LNCAP (cell line): ENCODE results near the gene EFHB.

ENCODE experiments used
- TF ChIP-seq, protein P1 (sequence below): fragments of 450-650 bp; IDR thresholded peaks from 2 replicates; pipeline ENCODE4 v1.5.1; 2017; ENCODE audit warnings: mild to moderate bottlenecking

The EFHB gene

GRCh38 chr3:19920401-19921080 is 13.5 kb downstream of the EFHB start:
- TF ChIP-seq, protein P1, sequence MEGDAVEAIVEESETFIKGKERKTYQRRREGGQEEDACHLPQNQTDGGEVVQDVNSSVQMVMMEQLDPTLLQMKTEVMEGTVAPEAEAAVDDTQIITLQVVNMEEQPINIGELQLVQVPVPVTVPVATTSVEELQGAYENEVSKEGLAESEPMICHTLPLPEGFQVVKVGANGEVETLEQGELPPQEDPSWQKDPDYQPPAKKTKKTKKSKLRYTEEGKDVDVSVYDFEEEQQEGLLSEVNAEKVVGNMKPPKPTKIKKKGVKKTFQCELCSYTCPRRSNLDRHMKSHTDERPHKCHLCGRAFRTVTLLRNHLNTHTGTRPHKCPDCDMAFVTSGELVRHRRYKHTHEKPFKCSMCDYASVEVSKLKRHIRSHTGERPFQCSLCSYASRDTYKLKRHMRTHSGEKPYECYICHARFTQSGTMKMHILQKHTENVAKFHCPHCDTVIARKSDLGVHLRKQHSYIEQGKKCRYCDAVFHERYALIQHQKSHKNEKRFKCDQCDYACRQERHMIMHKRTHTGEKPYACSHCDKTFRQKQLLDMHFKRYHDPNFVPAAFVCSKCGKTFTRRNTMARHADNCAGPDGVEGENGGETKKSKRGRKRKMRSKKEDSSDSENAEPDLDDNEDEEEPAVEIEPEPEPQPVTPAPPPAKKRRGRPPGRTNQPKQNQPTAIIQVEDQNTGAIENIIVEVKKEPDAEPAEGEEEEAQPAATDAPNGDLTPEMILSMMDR: no peak

GRCh38 chr3:19917167-19917566 is 16.9 kb downstream of the EFHB start:
- TF ChIP-seq, protein P1: no peak

GRCh38 chr3:19911452-19911851 is 22.6 kb downstream of the EFHB start:
- TF ChIP-seq, protein P1: no peak

DNA sequence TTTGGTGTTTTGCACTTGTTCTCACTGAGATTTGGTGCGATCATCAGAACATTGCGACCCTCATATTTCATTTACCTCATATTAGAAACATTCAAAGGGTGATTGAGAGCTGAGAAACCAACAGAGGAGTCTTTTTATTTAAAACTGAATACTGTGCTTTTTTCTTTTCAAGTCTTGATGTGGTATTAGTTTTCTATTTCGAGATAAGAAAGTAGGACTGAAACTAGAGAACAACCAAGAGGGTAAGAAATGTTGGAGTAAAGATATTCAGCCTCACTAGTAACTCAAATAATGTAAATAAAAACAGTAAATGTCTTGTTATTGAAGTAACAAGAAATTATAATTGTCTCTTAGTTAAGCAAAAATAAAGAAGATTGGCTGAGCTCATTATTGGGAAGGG is 26.5 kb downstream of the EFHB start:
- TF ChIP-seq, protein P1: no peak

DNA sequence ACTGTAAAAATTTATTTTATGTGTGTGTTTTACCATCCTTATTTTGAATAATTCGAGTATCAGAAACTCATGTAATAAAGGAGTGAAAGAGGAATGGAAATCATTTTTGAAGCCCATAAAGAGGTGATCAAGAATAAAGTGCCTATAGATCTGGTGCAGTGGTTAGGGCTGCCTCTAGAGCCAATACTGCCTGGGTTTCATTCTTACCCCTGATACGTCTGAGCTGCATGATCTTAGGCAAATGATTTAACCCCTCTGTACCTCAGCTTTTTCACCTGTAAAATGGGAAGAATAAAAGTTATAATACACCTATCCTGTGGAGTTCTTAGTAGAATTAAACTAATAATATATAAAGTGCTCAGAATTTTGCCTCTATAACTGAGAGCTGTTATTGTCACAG is 30.4 kb downstream of the EFHB start:
- TF ChIP-seq, protein P1: no peak

DNA sequence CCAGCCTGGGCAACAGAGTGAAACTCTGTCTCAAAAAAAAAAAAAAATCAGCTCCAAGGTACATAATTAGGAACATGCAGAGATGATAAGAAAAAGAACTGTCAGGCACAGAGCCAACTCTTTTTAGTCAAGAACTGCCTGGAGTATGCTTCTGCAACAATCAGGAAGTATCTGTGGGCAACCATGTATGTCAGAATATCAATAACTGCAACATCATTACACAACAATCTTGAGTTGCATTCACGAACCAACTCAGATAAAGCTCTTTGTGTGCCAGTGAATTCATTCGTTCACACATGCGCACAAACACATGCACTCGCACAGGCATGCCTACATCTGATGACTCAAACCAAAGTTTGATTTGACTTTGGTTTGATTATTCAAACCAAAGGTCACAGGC is 32.1 kb downstream of the EFHB start:
- TF ChIP-seq, protein P1: no peak

GRCh38 chr3:19901337-19901736 is 32.7 kb downstream of the EFHB start:
- TF ChIP-seq, protein P1: no peak

- TF ChIP-seq, protein P1: no peak
Observed at GRCh38 chr3:19899264-19899663, 34.8 kb downstream of the EFHB start.
